GM23248 (cell line): ENCODE data around the gene SECISBP2L. TPM values are rescaled to one million over a fixed set of nuclear protein-coding genes. Genes with fewer than 3 reads are reported as not detected.
A peak's percentile ranks its signal among the peaks of the same experiment; 100 is the strongest.

Experiments used
- DNase-seq: peaks from one replicate; pipeline ENCODE4 v3.0.0-alpha.2; 2015
- H2AFZ ChIP-seq: fragments of 200-600 bp; sonication (generic); 2 replicates; pipeline ENCODE4 v1.6.1; 2016; ENCODE audit warnings: antibody characterized with exemption
- H3F3A ChIP-seq: fragments of 200-600 bp; sonication (generic); 2 replicates; pipeline ENCODE4 v1.6.1; 2016; ENCODE audit warnings: mild to moderate bottlenecking, antibody characterized with exemption, mixed run types; ENCODE audit not compliant: insufficient read depth
- H3K27ac ChIP-seq: fragments of 200-600 bp; sonication (generic); 2 replicates; pipeline ENCODE4 v1.5.1; 2016; ENCODE audit warnings: mild to moderate bottlenecking
- H3K27me3 ChIP-seq: fragments of 200-600 bp; sonication (generic); replicated peaks from 2 replicates; pipeline ENCODE4 v1.6.1; 2016; ENCODE audit warnings: mild to moderate bottlenecking; ENCODE audit not compliant: insufficient read depth
- H3K36me3 ChIP-seq: fragments of 200-600 bp; sonication (generic); 2 replicates; pipeline ENCODE4 v1.6.1; 2016; ENCODE audit warnings: low read depth, mild to moderate bottlenecking
- H3K4me1 ChIP-seq: fragments of 200-600 bp; sonication (generic); 2 replicates; pipeline ENCODE4 v1.6.1; 2016; ENCODE audit warnings: mild to moderate bottlenecking; ENCODE audit not compliant: insufficient read depth
- H3K4me2 ChIP-seq: fragments of 200-600 bp; sonication (generic); one replicate; pipeline ENCODE4 v1.6.1; 2016; ENCODE audit warnings: mild to moderate bottlenecking; ENCODE audit not compliant: unreplicated experiment
- H3K4me3 ChIP-seq: fragments of 200-600 bp; sonication (generic); 2 replicates; pipeline ENCODE4 v1.5.1; 2016; ENCODE audit warnings: mild to moderate bottlenecking
- H3K79me2 ChIP-seq: fragments of 200-600 bp; sonication (generic); 2 replicates; pipeline ENCODE4 v1.6.1; 2016; ENCODE audit warnings: mild to moderate bottlenecking; ENCODE audit not compliant: insufficient read depth
- H3K9ac ChIP-seq: fragments of 200-600 bp; sonication (generic); 2 replicates; pipeline ENCODE4 v1.6.1; 2016; ENCODE audit warnings: mild to moderate bottlenecking
- H3K9me2 ChIP-seq: fragments of 200-600 bp; sonication (generic); 2 replicates; pipeline ENCODE4 v1.6.1; 2016; ENCODE audit warnings: mixed run types, mild to moderate bottlenecking, moderate library complexity; ENCODE audit not compliant: insufficient read depth
- H3K9me3 ChIP-seq: fragments of 200-600 bp; sonication (generic); one replicate; pipeline ENCODE4 v1.6.1; 2017; ENCODE audit warnings: low read depth
- H4K20me1 ChIP-seq: fragments of 200-600 bp; sonication (generic); 2 replicates; pipeline ENCODE4 v1.6.0; 2016; ENCODE audit not compliant: insufficient read depth
- EZH2 ChIP-seq: fragments of 200-600 bp; sonication (generic); IDR thresholded peaks from 2 replicates; pipeline ENCODE4 v1.6.1; 2018; ENCODE audit warnings: antibody characterized with exemption, mild to moderate bottlenecking; ENCODE audit not compliant: insufficient read depth, poor library complexity, severe bottlenecking
- EZH2phosphoT487 ChIP-seq: fragments of 200-600 bp; sonication (generic); IDR thresholded peaks from 2 replicates; pipeline ENCODE4 v1.6.1; 2018; ENCODE audit warnings: antibody characterized with exemption, moderate library complexity, mild to moderate bottlenecking, low read depth; ENCODE audit not compliant: insufficient read depth
- WGBS, 2 experiments: methylation state at CpG; one replicate each; pipeline ENCODE4 v1.1.6; 2015 to 2017; ENCODE audit warnings: low lambda C conversion rate in 2 of 2, low coverage in 1 of 2; ENCODE audit errors: missing lambda C conversion rate in 2 of 2; 5-methylcytosine and 5-hydroxymethylcytosine counted together
- in situ Hi-C: fragments of 300-500 bp; cut with MboI; formaldehyde crosslinking; loops from 2 replicates; pipeline ENCODE4 v1.15.0; 2020
- polyA plus RNA-seq: library from polyadenylated mRNA; unstranded; fragments of >200 nt; fragmentation: Nextera tagmentation; extraction: Ambion mirVana; gene quantifications from 2 replicates; pipeline ENCODE4 v1.2.1, GENCODE V29; 2016
- total RNA-seq: library from RNA; depleted of rRNA; stranded (reverse); fragments of >200 nt; shearing (Covaris generic); gene quantifications from 2 replicates; pipeline ENCODE4 v1.2.3, GENCODE V29; 2014

The SECISBP2L gene
- total and polyA plus RNA-seq, 2 experiments from 2014 or later: 26.8 to 29.8 TPM

GRCh38 chr15:49031804-49032203, 14.4 kb downstream of the SECISBP2L start:
- Histone ChIP-seq H3K9me2 (no peaks in the 10 kb centered on the region), H3K9ac (no peak overlapping the region), H3K36me3 (peaks cover 62% of the 10 kb centered on the region), H3K9me3 (no peaks in the 10 kb centered on the region), H3K27ac (no peak overlapping the region), H2AFZ (no peak overlapping the region), H3K4me1 (peaks cover 9% of the 10 kb centered on the region), H3K4me2 (no peak overlapping the region), H4K20me1 (no peaks in the 10 kb centered on the region; the same call in 1 of the 2 replicates), H3K4me3 (no peak overlapping the region), H3K79me2 (peaks cover 93% of the 10 kb centered on the region), H3F3A (peaks cover 7% of the 10 kb centered on the region; the same call in 1 of the 2 replicates), H3K27me3 (no peaks in the 10 kb centered on the region)
- 98 to 99% methylated on average over 2 of the region's 2 CpGs for WGBS, 2 experiments
- in situ Hi-C loops: no loop called here
- DNase-seq: peak; percentile 14
- TF ChIP-seq EZH2 (no peak), EZH2phosphoT487 (no peak)

- H2AFZ ChIP-seq: no peak overlapping the region
- no peak overlapping the region for H3K4me3 ChIP-seq
- in situ Hi-C loops: no loop called here
- peaks cover 51% of the 10 kb centered on the region for H3K36me3 ChIP-seq
- no peaks in the 10 kb centered on the region for H3F3A ChIP-seq
- H3K79me2 ChIP-seq: peaks cover 75% of the 10 kb centered on the region
- no peaks in the 10 kb centered on the region for H4K20me1 ChIP-seq
- H3K4me2 ChIP-seq: no peak overlapping the region
- H3K4me1 ChIP-seq: no peaks in the 10 kb centered on the region
- no peaks in the 10 kb centered on the region for H3K9me3 ChIP-seq
- TF ChIP-seq EZH2 (no peak), EZH2phosphoT487 (no peak)
- DNase-seq: no peak
- no peak overlapping the region for H3K9ac ChIP-seq
- no peaks in the 10 kb centered on the region for H3K9me2 ChIP-seq
- H3K27me3 ChIP-seq: no peaks in the 10 kb centered on the region
- WGBS, 2 experiments: 76 to 87% methylated on average over 1 of the region's 1 CpG
- no peak overlapping the region for H3K27ac ChIP-seq
These were observed 19.5 kb downstream of the SECISBP2L start for GRCh38 chr15:49026700-49027099.

- 98 to 100% methylated on average over 1 of the region's 1 CpG for WGBS, 2 experiments
- no peak for TF ChIP-seq EZH2phosphoT487
- no peak for TF ChIP-seq EZH2
- H3K9me2 ChIP-seq: no peaks in the 10 kb centered on the region
- no peaks in the 10 kb centered on the region for H4K20me1 ChIP-seq
- no peaks in the 10 kb centered on the region for H3K27me3 ChIP-seq
- no peak overlapping the region for H3K4me3 ChIP-seq
- no peaks in the 10 kb centered on the region for H3F3A ChIP-seq
- no peaks in the 10 kb centered on the region for H3K4me1 ChIP-seq
- H3K27ac ChIP-seq: no peak overlapping the region
- no peak overlapping the region for H3K4me2 ChIP-seq
- H3K36me3 ChIP-seq: peaks cover 48% of the 10 kb centered on the region
- H3K9ac ChIP-seq: no peak overlapping the region
- peaks cover 75% of the 10 kb centered on the region for H3K79me2 ChIP-seq
- DNase-seq: no peak
- in situ Hi-C loops: no loop called here
- H2AFZ ChIP-seq: no peak overlapping the region
- H3K9me3 ChIP-seq: no peaks in the 10 kb centered on the region
These were observed 21.4 kb downstream of the SECISBP2L start for GRCh38 chr15:49024840-49025239.

- Histone ChIP-seq H3K79me2 (peaks cover 72% of the 10 kb centered on the region), H4K20me1 (no peaks in the 10 kb centered on the region)
- WGBS, 2 experiments: 90 to 92% methylated on average over 3 of the region's 3 CpGs
These were observed 22.9 kb downstream of the SECISBP2L start for GRCh38 chr15:49023354-49023753.

GRCh38 chr15:49015896-49016295, 30.4 kb downstream of the SECISBP2L start:
- Histone ChIP-seq H3K27ac (no peak overlapping the region), H2AFZ (no peak overlapping the region), H3K79me2 (peaks cover 32% of the 10 kb centered on the region), H3K9me3 (no peaks in the 10 kb centered on the region), H3K9ac (no peak overlapping the region), H3K4me2 (no peak overlapping the region), H4K20me1 (no peaks in the 10 kb centered on the region), H3K4me1 (no peaks in the 10 kb centered on the region), H3K27me3 (no peaks in the 10 kb centered on the region), H3K36me3 (peaks cover 45% of the 10 kb centered on the region), H3K9me2 (no peaks in the 10 kb centered on the region), H3K4me3 (no peak overlapping the region), H3F3A (no peaks in the 10 kb centered on the region)
- TF ChIP-seq EZH2: no peak
- no peak for TF ChIP-seq EZH2phosphoT487
- in situ Hi-C loops: no loop called here
- WGBS, 2 experiments: 33 to 45% methylated on average over 2 of the region's 2 CpGs
- DNase-seq: peak; percentile 10

More at GRCh38 chr15:49023354-49023753, 22.9 kb downstream of the SECISBP2L start:
- Histone ChIP-seq H3K36me3 (peaks cover 41% of the 10 kb centered on the region), H3K4me1 (no peaks in the 10 kb centered on the region), H3K27me3 (no peaks in the 10 kb centered on the region), H3K4me2 (no peak overlapping the region), H3K9me2 (no peaks in the 10 kb centered on the region), H3K27ac (no peak overlapping the region), H3F3A (no peaks in the 10 kb centered on the region), H2AFZ (no peak overlapping the region), H3K9ac (no peak overlapping the region), H3K4me3 (no peak overlapping the region), H3K9me3 (no peaks in the 10 kb centered on the region)
- TF ChIP-seq EZH2phosphoT487 (no peak), EZH2 (no peak)
- in situ Hi-C loops: no loop called here
- no peak for DNase-seq
